HUDEP-2 (cell line): Measurements from ENCODE around the gene TRIM41.

Experiments used
- DNase-seq, 76 experiments: peaks; one replicate each; lab custom pipeline; 2025; ENCODE audit not compliant: unreplicated experiment in 76 of 76; lab: John Stamatoyannopoulos, UW

The TRIM41 gene

GRCh38 chr5:181230551-181230950 is 7.5 kb downstream of the TRIM41 start:
- no peak for DNase-seq

- DNase-seq: no peak
Measured at GRCh38 chr5:181231432-181231831, 8.4 kb downstream of the TRIM41 start.

- DNase-seq: no peak
Measured at GRCh38 chr5:181232593-181232992, 9.5 kb downstream of the TRIM41 start.

GRCh38 chr5:181233088-181233800 is 10.2 kb downstream of the TRIM41 start:
- no peak for DNase-seq

GRCh38 chr5:181233801-181234454 is 10.8 kb downstream of the TRIM41 start:
- no peak for DNase-seq

- DNase-seq: no peak
Measured at GRCh38 chr5:181234455-181235306, 11.6 kb downstream of the TRIM41 start.

GRCh38 chr5:181235323-181235688 is 12.2 kb downstream of the TRIM41 start:
- no peak for DNase-seq

GRCh38 chr5:181235689-181236366 is 12.7 kb downstream of the TRIM41 start:
- no peak for DNase-seq

GRCh38 chr5:181236471-181236870 is 13.4 kb downstream of the TRIM41 start:
- DNase-seq: no peak

GRCh38 chr5:181236954-181237641 is 14.0 kb downstream of the TRIM41 start:
- DNase-seq: no peak

GRCh38 chr5:181237729-181238385 is 14.8 kb downstream of the TRIM41 start:
- no peak for DNase-seq

GRCh38 chr5:181239062-181239663 is 16.1 kb downstream of the TRIM41 start:
- no peak for DNase-seq

- no peak for DNase-seq
Measured at GRCh38 chr5:181241393-181241975, 18.4 kb downstream of the TRIM41 start.

GRCh38 chr5:181242031-181242451 is 19.0 kb downstream of the TRIM41 start:
- DNase-seq: no peak

GRCh38 chr5:181243018-181243563 is 20.0 kb downstream of the TRIM41 start:
- no peak for DNase-seq

GRCh38 chr5:181243564-181244343 is 20.7 kb downstream of the TRIM41 start, which contains the start of gene RACK1:
Gene RACK1, minus strand, starts transcription at chr5:181243906. Its CDS starts 106 bp downstream, at chr5:181243800.
- no peak for DNase-seq

GRCh38 chr5:181245427-181246275 is 22.6 kb downstream of the TRIM41 start:
- DNase-seq: no peak
